H9 (cell line): ENCODE measurements around the gene PKD1. TPM values are rescaled to one million over a fixed set of nuclear protein-coding genes. Genes with fewer than 3 reads are reported as not detected.
A peak's percentile ranks its signal among the peaks of the same experiment; 100 is the strongest.

Source experiments
- DNase-seq: peaks from one replicate; pipeline ENCODE4 v3.0.0-alpha.2; 2017
- H2AFZ ChIP-seq: one replicate; pipeline ENCODE4 v1.6.1; 2013; ENCODE audit warnings: mild to moderate bottlenecking, low read length, control low read depth, moderate library complexity
- H2AK5ac ChIP-seq: 2 replicates; pipeline ENCODE4 v1.6.1; 2013; ENCODE audit warnings: low read length, control low read depth, mixed read lengths; ENCODE audit not compliant: insufficient read length
- H2BK120ac ChIP-seq: one replicate; pipeline ENCODE4 v1.6.1; 2013; ENCODE audit warnings: low read depth, mild to moderate bottlenecking, low read length, control low read depth, inconsistent platforms; ENCODE audit not compliant: poor library complexity, severe bottlenecking
- H2BK12ac ChIP-seq: 2 replicates; pipeline ENCODE4 v1.6.1; 2013; ENCODE audit warnings: low read length, control low read depth, mixed read lengths, low read depth; ENCODE audit not compliant: insufficient read length
- H2BK15ac ChIP-seq: 2 replicates; pipeline ENCODE4 v1.6.1; 2013; ENCODE audit warnings: low read depth, low read length, control low read depth
- H2BK20ac ChIP-seq: one replicate; pipeline ENCODE4 v1.6.1; 2013; ENCODE audit warnings: low read depth, mild to moderate bottlenecking, low read length, control low read depth, inconsistent platforms; ENCODE audit not compliant: poor library complexity, severe bottlenecking
- H2BK5ac ChIP-seq: 2 replicates; pipeline ENCODE4 v1.6.1; 2013; ENCODE audit warnings: low read length, control low read depth, mixed read lengths; ENCODE audit not compliant: insufficient read length
- H3K14ac ChIP-seq: 2 replicates; pipeline ENCODE4 v1.6.1; 2013; ENCODE audit warnings: low read length, control low read depth; ENCODE audit not compliant: insufficient read depth
- H3K18ac ChIP-seq: 2 replicates; pipeline ENCODE4 v1.6.1; 2013; ENCODE audit warnings: low read depth, mild to moderate bottlenecking, mixed read lengths, low read length, control low read depth; ENCODE audit not compliant: insufficient read length
- H3K23ac ChIP-seq: 2 replicates; pipeline ENCODE4 v1.6.1; 2013; ENCODE audit warnings: low read length, control low read depth, mixed read lengths, low read depth; ENCODE audit not compliant: insufficient read length
- H3K23me2 ChIP-seq: 2 replicates; pipeline ENCODE4 v1.6.1; 2013; ENCODE audit warnings: low read depth, mild to moderate bottlenecking, mixed read lengths, low read length, control low read depth; ENCODE audit not compliant: insufficient read length, poor library complexity, severe bottlenecking
- H3K27ac ChIP-seq: 2 replicates; pipeline ENCODE4 v1.5.1; 2013; ENCODE audit warnings: low read length, control low read depth, mixed read lengths, low read depth; ENCODE audit not compliant: insufficient read length
- H3K27me3 ChIP-seq: 2 replicates; pipeline ENCODE4 v1.6.1; 2013; ENCODE audit warnings: low read length, control low read depth, inconsistent platforms; ENCODE audit not compliant: insufficient read depth
- H3K4ac ChIP-seq: 2 replicates; pipeline ENCODE4 v1.6.1; 2013; ENCODE audit warnings: low read depth, mild to moderate bottlenecking, control low read depth, inconsistent platforms, low read length, moderate library complexity
- H3K4me1 ChIP-seq: 2 replicates; pipeline ENCODE4 v1.6.1; 2013; ENCODE audit warnings: low read length, control low read depth, inconsistent platforms; ENCODE audit not compliant: insufficient read depth
- H3K4me2 ChIP-seq: 2 replicates; pipeline ENCODE4 v1.6.1; 2013; ENCODE audit warnings: low read length, control low read depth, mixed read lengths; ENCODE audit not compliant: insufficient read length, insufficient read depth
- H3K56ac ChIP-seq: 2 replicates; pipeline ENCODE4 v1.6.1; 2013; ENCODE audit warnings: low read depth, mild to moderate bottlenecking, mixed read lengths, low read length, control low read depth; ENCODE audit not compliant: insufficient read length
- H3K79me1 ChIP-seq: 2 replicates; pipeline ENCODE4 v1.6.1; 2013; ENCODE audit warnings: low read depth, mild to moderate bottlenecking, moderate library complexity, low read length, control low read depth, inconsistent platforms; ENCODE audit not compliant: insufficient read depth, poor library complexity, severe bottlenecking
- H3K79me2 ChIP-seq: 2 replicates; pipeline ENCODE4 v1.6.1; 2013; ENCODE audit warnings: low read length, control low read depth, inconsistent platforms; ENCODE audit not compliant: insufficient read depth
- H3K9ac ChIP-seq: 2 replicates; pipeline ENCODE4 v1.6.1; 2013; ENCODE audit warnings: low read length, control low read depth, mixed read lengths; ENCODE audit not compliant: insufficient read length; ENCODE audit errors: extremely low read depth
- H3K9me3 ChIP-seq: one replicate; pipeline ENCODE4 v1.6.1; 2013; ENCODE audit warnings: low read depth, low read length, inconsistent platforms; ENCODE audit not compliant: control insufficient read depth
- H3T11ph ChIP-seq: one replicate; pipeline ENCODE4 v1.6.1; 2013; ENCODE audit warnings: mild to moderate bottlenecking, low read length, control low read depth, inconsistent platforms
- H4K20me1 ChIP-seq: one replicate; pipeline ENCODE4 v1.6.1; 2013; ENCODE audit not compliant: control insufficient read depth, insufficient read length, insufficient read depth
- H4K5ac ChIP-seq: 2 replicates; pipeline ENCODE4 v1.6.1; 2013; ENCODE audit warnings: low read depth, mild to moderate bottlenecking, mixed read lengths, low read length, control low read depth; ENCODE audit not compliant: insufficient read length
- H4K8ac ChIP-seq: replicated peaks from 2 replicates; pipeline ENCODE4 v1.6.1; 2013; ENCODE audit warnings: low read length, control low read depth, mixed read lengths, low read depth; ENCODE audit not compliant: insufficient read length
- H4K91ac ChIP-seq: 2 replicates; pipeline ENCODE4 v1.6.1; 2013; ENCODE audit warnings: low read depth, mild to moderate bottlenecking, moderate library complexity, mixed read lengths, low read length, control low read depth; ENCODE audit not compliant: insufficient read length
- H3K27ac Mint-ChIP-seq, 3 experiments: 2 replicates in 2 of 3; 3 replicates in 1 of 3; pipeline ENCODE4 v1.8.0; 2020 to 2021; ENCODE audit warnings: mixed read lengths in 3 of 3, mild to moderate bottlenecking in 1 of 3, moderate library complexity in 1 of 3
- H3K27me3 Mint-ChIP-seq: 2 replicates; pipeline ENCODE4 v1.8.0; 2021; ENCODE audit warnings: low read depth, mild to moderate bottlenecking, moderate library complexity, mixed read lengths
- H3K36me3 Mint-ChIP-seq, 3 experiments: 2 replicates in 2 of 3; 3 replicates in 1 of 3; pipeline ENCODE4 v1.8.0; 2020 to 2021; ENCODE audit warnings: low read depth in 3 of 3, mixed read lengths in 3 of 3; ENCODE audit not compliant: insufficient read depth in 1 of 3
- H3K4me1 Mint-ChIP-seq, 2 experiments: 2 replicates each; pipeline ENCODE4 v1.8.0; 2020; ENCODE audit warnings: mixed read lengths in 2 of 2
- H3K4me3 Mint-ChIP-seq, 2 experiments: 2 replicates in 1 of 2; 3 replicates in 1 of 2; pipeline ENCODE4 v1.8.0; 2020 to 2021; ENCODE audit warnings: mild to moderate bottlenecking in 2 of 2, mixed read lengths in 2 of 2, moderate library complexity in 1 of 2
- H3K9me3 Mint-ChIP-seq, 2 experiments: 2 replicates in 1 of 2; 3 replicates in 1 of 2; pipeline ENCODE4 v1.8.0; 2020; ENCODE audit warnings: mild to moderate bottlenecking in 2 of 2, mixed read lengths in 2 of 2, moderate library complexity in 1 of 2
- CTCF ChIP-seq: fragments of 200-600 bp; sonication (generic); conservative IDR thresholded peaks from 3 replicates; pipeline ENCODE4 v1.8.0; 2021; ENCODE audit warnings: antibody characterized with exemption, mild to moderate bottlenecking
- WGBS: extraction: QIAGEN DNeasy Blood & Tissue Kit; methylation state at CpG from one replicate; pipeline ENCODE4 v1.1.7; 2013; ENCODE audit warnings: missing lambda C conversion rate, low lambda C conversion rate, mixed read lengths; ENCODE audit not compliant: insufficient read length; ENCODE audit errors: extremely low coverage; 5-methylcytosine and 5-hydroxymethylcytosine counted together
- total RNA-seq: library from RNA; stranded (reverse); gene quantifications from 2 replicates; pipeline ENCODE4 v1.2.1, GENCODE V29; 2021

The PKD1 gene
- total RNA-seq, 1 experiment from 2014 or later, result 88.0 TPM

- Histone ChIP-seq H4K5ac (no peak within 1 kb of the TSS), H4K20me1 (no peaks in the 10 kb centered on the region), H3K4me1 (peaks cover 3% of the 10 kb centered on the region; the same call in 1 of the 2 replicates), H3K79me2 (no peaks in the 10 kb centered on the region), H3K4me2 (peak within 1 kb of the TSS; percentile 56), H3K18ac (no peak within 1 kb of the TSS), H3K23me2 (peaks cover 16% of the 10 kb centered on the region), H3T11ph (no peak within 1 kb of the TSS), H3K14ac (no peak within 1 kb of the TSS; the same call in 1 of the 2 replicates), H2BK12ac (no peak within 1 kb of the TSS), H2BK5ac (no peak within 1 kb of the TSS), H3K27ac (no peak within 1 kb of the TSS), H3K56ac (no peak within 1 kb of the TSS), H2BK15ac (no peak within 1 kb of the TSS), H2BK20ac (no peak within 1 kb of the TSS), H3K27me3 (no peaks in the 10 kb centered on the region), H3K9me3 (no peaks in the 10 kb centered on the region), H3K9ac (no peak within 1 kb of the TSS), H2AK5ac (no peak within 1 kb of the TSS), H4K8ac (no peak within 1 kb of the TSS), H3K79me1 (no peaks in the 10 kb centered on the region), H4K91ac (no peak within 1 kb of the TSS), H2AFZ (no peak within 1 kb of the TSS), H2BK120ac (no peak within 1 kb of the TSS), H3K23ac (no peak within 1 kb of the TSS), H3K4ac (no peak within 1 kb of the TSS)
- no peaks in the 10 kb centered on the region; a peak in 1 of 5 replicates for H3K9me3 Mint-ChIP-seq
- peaks cover 29% of the 10 kb centered on the region for H3K27me3 Mint-ChIP-seq
- TF ChIP-seq CTCF, result no peak
- peaks cover 26 to 34% of the 10 kb centered on the region in 2 experiments for H3K4me1 Mint-ChIP-seq
- H3K27ac Mint-ChIP-seq, result no peak within 1 kb of the TSS
- peak within 1 kb of the TSS; percentile 58 to 80 for H3K4me3 Mint-ChIP-seq
- H3K36me3 Mint-ChIP-seq, result peaks cover 2 to 22% (median 15%) of the 10 kb centered on the region in 3 experiments; a peak in 6 of 7 replicates
- WGBS, result no CpG with 5 or more reads among the region's 55 CpGs
- peak; percentile 85 for DNase-seq
Measured at GRCh38 chr16:2147981-2148671, 12.4 kb upstream of the PKD1 start, which contains the start of gene RAB26. Gene RAB26, plus strand, starts transcription at chr16:2148625. Its CDS starts 159 bp downstream, at chr16:2148784.
